ENCODE measurements around the gene DNAH3.

DNA sequence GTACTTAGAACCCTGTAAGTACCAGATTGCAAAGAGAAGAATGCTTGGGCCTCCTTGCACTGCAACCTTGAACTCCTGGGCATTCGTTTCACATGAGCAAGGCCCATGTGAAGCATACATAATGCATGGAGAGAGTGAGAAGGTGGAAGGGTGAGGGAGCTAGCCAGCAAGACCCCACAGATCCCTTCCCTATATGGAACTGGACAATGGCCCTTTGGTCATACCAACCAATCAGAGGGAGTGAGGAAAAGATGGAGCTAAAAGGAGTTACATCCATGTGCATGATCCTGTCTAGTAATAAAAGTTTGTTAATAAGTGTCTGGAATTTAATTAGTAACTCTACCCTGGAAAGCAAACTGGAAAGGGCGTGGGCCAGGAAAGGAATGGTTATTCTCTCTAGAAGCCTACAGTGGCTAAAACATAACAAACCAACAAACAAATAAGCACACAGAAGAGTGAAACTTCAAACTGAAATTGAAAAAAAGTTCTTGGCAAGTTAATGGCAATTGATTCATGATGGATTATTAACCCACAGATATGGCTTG, 29.6 kb downstream of the DNAH3 start:
- no peak for TF ChIP-seq CTCF (IDR thresholded peaks at IDR 0.05; ENCODE audit: low read depth, low read length)
- no peak for TF ChIP-seq EZH2phosphoT487 (IDR thresholded peaks at IDR 0.05; ENCODE audit: low read depth)
